HG02588 (cell line): Measurements from ENCODE around the gene HOXD11.

Source experiments
- ATAC-seq: cut with Tn5 transposase; IDR thresholded peaks from one replicate; pipeline ENCODE4 v1.9.1; 2021; ENCODE audit warnings: mild to moderate bottlenecking, moderate library complexity; ENCODE audit not compliant: unreplicated experiment

Gene HOXD11

GRCh38 chr2:176147210-176147799, 40.2 kb downstream of the HOXD11 start:
- no peak for ATAC-seq

GRCh38 chr2:176147800-176148496, 40.9 kb downstream of the HOXD11 start:
- no peak for ATAC-seq

GRCh38 chr2:176148751-176149421, 41.8 kb downstream of the HOXD11 start:
- no peak for ATAC-seq

GRCh38 chr2:176149481-176149938, 42.4 kb downstream of the HOXD11 start:
- no peak for ATAC-seq

GRCh38 chr2:176149939-176150583, 43.0 kb downstream of the HOXD11 start:
- ATAC-seq, result no peak

- ATAC-seq, result no peak
Measured at GRCh38 chr2:176150584-176151441, 43.7 kb downstream of the HOXD11 start.

- ATAC-seq, result no peak
Measured at GRCh38 chr2:176151442-176152287, 44.6 kb downstream of the HOXD11 start, which contains the start of gene HOXD4. TSS of gene HOXD4 (plus strand) at chr2:176151550. CDS start at chr2:176151634, 84 bp downstream.

DNA sequence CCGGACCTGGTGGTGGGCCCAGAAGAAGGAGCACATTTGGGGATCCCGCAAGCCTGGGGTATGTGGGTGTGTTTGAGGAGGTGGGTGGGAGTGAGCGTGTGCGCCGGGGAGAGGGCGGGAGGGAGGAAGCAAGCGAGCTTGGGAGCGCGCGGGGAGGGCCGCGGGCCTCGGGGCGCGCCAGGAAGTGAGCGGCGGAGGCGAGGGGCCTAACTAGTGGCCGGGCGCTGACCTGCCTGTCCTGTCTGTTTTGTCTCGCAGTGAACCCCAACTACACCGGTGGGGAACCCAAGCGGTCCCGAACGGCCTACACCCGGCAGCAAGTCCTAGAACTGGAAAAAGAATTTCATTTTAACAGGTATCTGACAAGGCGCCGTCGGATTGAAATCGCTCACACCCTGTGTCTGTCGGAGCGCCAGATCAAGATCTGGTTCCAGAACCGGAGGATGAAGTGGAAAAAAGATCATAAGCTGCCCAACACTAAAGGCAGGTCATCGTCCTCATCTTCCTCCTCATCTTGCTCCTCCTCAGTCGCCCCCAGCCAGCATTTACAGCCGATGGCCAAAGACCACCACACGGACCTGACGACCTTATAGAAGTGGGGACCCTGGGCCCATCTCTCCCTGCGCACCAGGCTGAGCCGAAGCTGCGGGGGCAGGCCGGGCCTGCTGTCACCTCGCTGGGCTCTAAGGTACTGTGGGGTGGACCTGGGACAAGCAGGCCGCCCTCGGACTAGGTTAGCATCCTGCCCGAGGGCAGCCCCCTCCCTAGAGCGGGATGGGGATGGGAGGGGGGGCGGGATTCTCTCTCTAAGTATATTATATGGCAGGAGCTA, 45.5 kb downstream of the HOXD11 start:
- no peak for ATAC-seq

DNA sequence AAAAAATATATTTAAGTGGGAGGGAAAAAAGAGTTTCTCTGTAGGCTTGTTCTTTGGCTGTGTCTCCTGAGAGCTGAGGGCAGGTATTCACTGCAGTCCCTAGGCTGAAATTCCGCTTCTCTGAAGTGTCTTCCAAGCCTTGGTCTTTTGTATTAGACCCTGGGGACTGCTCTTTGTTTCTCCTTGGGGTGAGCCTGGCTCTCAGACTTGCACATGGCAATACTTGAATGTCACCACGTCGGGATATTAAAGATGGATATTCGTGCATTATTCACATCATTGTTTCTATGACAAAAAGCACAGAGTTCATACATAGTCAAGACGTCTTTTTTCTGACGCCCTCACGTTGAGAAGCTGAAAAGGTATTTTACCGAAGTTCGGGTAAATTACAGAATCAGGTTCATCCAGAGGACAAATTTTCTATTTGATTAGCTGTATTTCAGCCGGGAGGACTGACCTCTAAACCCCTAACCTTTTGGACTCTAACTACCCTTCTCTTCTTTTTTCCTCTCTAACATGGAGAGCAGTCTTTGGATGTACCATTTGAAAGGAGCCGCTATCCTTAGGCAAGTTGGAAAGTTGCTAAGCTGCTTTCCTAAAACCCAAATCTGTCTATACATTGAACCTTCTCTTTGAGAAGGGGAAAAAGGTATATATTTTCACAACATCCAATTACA, 47.6 kb downstream of the HOXD11 start:
- ATAC-seq, result no peak

DNA sequence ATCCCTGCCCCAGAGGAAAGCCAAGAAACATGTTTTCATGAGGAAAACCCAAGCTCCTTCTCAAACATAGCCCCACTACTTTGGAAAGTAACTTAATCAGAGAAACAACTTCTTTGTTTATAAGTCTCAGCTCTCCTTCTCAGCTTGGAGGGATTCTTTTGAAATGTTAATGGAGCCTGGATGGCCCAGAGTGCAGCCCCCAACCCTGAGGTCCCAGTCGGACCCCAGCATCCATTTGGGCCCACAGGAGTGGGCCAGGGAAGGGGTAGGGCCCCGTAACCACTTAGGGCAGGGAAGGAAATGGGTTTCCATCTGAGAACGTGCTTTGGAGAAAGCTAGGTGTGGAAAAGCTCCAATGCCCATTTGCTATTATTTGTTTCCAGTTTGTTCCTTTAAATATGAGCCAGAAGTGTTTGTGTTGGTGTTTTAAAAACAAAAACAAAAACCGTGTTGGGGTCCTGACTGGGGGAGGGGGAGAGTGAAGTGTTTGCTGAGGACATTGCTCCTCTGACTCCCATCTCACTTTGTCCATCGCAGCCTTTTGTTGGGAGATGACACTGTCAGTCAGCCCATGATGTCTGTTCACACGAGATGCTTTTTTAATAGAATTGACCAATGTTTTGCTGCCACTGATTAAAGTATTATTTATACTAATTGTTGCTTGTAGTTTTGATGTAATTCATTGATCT, 48.4 kb downstream of the HOXD11 start:
- no peak for ATAC-seq

DNA sequence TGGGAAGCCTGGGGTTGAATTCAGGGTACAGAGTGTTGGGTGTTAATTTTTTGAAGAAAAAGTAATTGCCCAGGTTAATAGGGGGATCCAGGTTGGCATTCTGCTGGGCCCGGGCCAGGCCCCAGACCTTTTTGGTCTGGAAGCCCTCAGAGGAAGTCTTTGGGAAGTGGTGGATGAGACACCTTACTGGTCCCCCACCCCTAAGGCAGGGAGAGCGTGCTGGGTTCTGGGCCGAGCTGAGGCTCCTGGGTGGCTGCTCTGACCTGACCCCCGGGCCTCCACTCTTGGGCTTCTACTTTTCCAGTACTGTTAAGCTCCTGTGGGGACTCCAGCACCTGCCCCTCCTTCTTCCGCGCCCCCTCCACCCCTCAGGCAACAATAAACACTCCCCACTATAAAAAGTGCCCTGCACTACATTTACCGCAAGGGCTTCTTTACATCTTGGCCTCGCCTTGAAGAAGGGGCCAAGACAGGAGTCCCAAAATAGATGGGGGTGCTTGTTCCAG, 49.3 kb downstream of the HOXD11 start:
- no peak for ATAC-seq

- no peak for ATAC-seq
Measured at GRCh38 chr2:176156807-176157498, 49.9 kb downstream of the HOXD11 start, which contains the start of gene HOXD3. TSS of gene HOXD3 (plus strand) at chr2:176157307. CDS start at chr2:176169115, 11,808 bp downstream.

DNA sequence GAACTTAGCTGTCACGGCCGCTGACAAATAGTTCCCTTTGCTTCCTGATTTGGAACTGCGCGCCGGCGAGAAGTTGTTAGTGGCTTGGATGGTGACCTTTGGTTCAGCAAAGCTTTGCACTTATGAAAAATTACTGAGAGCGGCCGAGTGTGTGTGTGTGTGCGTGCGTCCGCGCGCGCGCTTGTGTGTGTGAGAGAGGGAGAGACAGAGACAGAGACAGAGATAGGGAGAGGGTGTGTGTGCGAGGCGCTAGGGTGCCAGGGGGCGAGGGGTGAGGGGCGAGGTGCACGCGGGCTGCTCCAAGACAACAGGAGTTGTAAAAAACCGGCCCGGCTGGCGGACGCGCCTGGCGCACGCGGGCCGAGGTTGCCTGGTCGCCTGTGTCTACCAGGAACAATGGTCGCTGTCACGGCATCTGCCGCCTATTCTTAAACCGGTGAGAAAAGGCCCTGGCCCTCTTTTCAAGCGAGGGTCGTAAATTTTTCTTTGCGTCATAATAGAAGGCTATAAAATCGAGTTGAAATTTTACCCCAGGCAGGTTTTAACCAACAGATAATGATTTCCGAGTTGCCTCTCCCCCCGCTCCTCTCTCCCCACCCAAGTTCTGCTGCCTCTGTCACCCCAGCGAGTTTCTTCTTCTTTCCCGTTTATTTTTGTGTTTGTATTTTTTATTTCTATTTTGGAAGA, 50.6 kb downstream of the HOXD11 start:
- ATAC-seq, result no peak

DNA sequence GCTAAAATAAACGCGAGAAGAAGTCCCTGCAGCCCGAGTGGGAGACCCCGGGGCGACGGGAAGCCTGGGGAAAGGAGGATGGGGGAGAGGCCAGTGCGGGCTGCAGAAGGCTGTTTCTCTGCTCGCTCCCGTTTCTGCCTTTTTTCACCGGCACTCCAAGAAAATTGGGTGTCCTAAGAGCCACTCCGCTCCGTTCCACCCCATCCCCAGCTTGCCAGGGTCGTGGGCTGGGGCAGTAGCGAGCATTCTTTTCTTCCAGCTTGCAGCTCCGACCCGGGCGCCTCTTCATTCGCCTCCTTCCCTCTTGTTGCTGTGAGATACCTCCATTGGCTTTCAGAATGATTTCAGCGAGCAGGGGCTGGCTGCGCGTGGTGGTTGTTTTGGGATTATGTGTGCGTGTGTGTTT, 51.1 kb downstream of the HOXD11 start:
- no peak for ATAC-seq

DNA sequence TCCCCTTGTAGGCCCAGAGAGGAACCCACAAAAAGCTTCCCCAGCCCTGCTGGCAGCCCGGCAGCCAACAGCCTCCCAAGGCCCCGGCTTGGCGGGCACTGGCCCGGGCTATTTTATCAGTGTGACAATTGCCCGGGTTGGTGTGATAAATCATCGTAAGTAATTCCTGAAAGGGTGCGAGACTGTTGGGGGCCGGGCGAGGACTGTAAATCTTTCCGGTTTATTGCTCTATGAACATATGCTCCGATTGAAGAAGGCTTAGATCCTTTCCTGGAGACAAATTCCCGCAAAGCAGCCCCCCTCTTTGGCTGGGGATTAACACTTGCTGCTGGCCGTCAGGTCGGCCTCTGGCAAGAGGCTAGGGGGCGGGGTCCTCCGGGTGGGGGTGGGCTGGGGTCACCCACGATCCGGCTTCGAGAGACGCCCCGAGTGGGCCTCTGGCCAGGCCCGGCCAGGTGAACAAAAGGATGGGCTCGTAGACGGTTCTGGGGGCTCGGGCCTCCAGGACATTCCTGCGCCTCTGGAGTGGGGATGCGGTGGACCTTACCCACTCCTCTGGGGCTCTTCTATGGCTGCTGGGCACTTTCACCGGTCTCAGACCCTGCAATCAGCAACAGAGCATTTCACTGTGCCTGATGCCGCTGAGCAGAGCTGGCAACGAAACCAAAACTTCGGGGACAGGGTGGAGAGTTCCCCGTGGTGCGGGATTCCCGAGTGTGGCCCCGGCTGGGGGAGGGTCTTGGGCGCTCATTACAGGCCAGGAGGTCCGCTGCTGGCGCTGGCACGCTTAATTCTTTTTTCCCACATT, 52.0 kb downstream of the HOXD11 start:
- no peak for ATAC-seq
